ENCODE results near the gene SPDYE16.
A peak's percentile ranks its signal among the peaks of the same experiment; 100 is the strongest.
"Not testable (repeated sequence)": the region's sequence is repeated elsewhere in the genome, so short reads cannot be mapped to it uniquely, and the experiment has no call there.

Gene SPDYE16

DNA sequence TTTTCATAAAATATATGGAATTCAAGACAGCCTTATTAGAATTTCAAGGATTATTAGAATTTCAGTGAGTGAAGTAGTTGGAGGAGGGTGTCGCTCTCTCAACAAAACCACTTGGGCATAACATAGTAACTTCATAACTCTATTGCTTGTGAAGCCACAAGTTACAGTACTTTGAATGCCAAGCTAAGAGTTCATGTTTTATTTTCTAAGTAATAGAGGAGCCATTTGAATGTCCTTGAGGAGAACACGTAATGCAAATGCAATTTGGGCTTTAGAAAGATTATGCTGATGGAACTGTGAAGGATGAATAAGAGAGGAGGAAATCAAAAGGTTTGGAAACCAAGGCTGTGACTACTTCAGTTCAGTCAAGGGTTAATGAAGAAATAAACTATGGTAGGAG is 32.3 kb upstream of the SPDYE16 start:
- H3K27me3 ChIP-seq (ENCODE audit: control insufficient read depth in 2 of 2, insufficient read depth in 2 of 2, low read length in 2 of 2); H3K9me3 ChIP-seq (ENCODE audit: control insufficient read depth in 2 of 2, low read length in 2 of 2); H3K9ac ChIP-seq (ENCODE audit: low read depth in 1 of 2, low read length in 2 of 2); H3K4me1 ChIP-seq (ENCODE audit: control insufficient read depth in 2 of 2, insufficient read depth in 2 of 2, low read length in 2 of 2); H3K4me3 ChIP-seq (ENCODE audit: low read length in 2 of 2); H3K36me3 ChIP-seq (ENCODE audit: control insufficient read depth in 2 of 2, insufficient read depth in 2 of 2, low read length in 2 of 2); H3K27ac ChIP-seq (ENCODE audit: low read depth in 2 of 2, low read length in 2 of 2): not testable (repeated sequence)

DNA sequence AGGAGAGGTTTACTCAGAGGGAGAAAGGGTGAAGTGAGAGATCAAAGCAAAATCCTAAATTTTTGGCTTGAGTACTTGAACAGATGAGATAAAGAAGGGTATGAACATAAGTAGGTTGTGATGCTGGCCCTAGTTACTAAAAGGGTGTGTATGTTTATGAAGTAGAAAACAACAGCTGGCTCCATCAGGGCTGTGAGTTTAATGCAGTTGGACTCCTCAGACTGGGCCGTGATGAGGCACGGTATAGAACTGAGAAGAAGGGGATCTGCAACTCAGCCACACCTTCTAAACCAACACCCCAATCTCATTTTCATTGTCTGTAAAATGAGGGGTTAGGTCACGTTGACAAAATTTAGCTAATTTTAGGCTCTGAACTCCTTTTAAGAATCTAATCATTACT is 29.2 kb upstream of the SPDYE16 start:
- H3K27ac ChIP-seq (ENCODE audit: low read depth in 2 of 2, low read length in 2 of 2); H3K4me1 ChIP-seq (ENCODE audit: control insufficient read depth in 2 of 2, insufficient read depth in 2 of 2, low read length in 2 of 2); H3K9me3 ChIP-seq (ENCODE audit: control insufficient read depth in 2 of 2, low read length in 2 of 2); H3K9ac ChIP-seq (ENCODE audit: low read depth in 1 of 2, low read length in 2 of 2); H3K27me3 ChIP-seq (ENCODE audit: control insufficient read depth in 2 of 2, insufficient read depth in 2 of 2, low read length in 2 of 2); H3K36me3 ChIP-seq (ENCODE audit: control insufficient read depth in 2 of 2, insufficient read depth in 2 of 2, low read length in 2 of 2); H3K4me3 ChIP-seq (ENCODE audit: low read length in 2 of 2): not testable (repeated sequence)

DNA sequence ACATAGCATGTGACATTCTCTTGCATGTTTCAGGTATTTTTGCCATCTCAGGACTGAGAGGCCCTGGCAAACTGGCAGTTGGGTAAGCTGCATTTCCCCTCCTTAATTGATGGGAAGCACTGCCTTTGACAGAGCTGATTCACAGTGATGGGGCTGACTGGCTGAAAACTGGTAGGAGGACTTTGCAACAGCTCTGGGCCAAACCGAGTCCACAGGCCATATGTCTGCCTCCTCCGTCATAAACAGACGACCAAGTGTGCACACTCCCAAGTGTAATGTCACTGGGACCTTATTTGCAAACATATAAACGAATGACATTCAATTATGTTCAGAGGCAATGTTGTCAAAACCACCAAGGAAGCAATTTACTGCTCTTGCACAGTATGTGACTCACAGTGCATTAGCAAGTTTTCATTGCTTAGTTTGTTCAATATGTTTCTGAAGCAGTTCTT is 27.3 kb upstream of the SPDYE16 start:
- H3K36me3 ChIP-seq (ENCODE audit: control insufficient read depth in 2 of 2, insufficient read depth in 2 of 2, low read length in 2 of 2); H3K4me1 ChIP-seq (ENCODE audit: control insufficient read depth in 2 of 2, insufficient read depth in 2 of 2, low read length in 2 of 2); H3K9me3 ChIP-seq (ENCODE audit: control insufficient read depth in 2 of 2, low read length in 2 of 2); H3K27me3 ChIP-seq (ENCODE audit: control insufficient read depth in 2 of 2, insufficient read depth in 2 of 2, low read length in 2 of 2); H3K4me3 ChIP-seq (ENCODE audit: low read length in 2 of 2); H3K9ac ChIP-seq (ENCODE audit: low read depth in 1 of 2, low read length in 2 of 2): not testable (repeated sequence)
- H3K27ac ChIP-seq (ENCODE audit: low read depth in 2 of 2, low read length in 2 of 2): peak overlapping the region; percentile 11 to 32

DNA sequence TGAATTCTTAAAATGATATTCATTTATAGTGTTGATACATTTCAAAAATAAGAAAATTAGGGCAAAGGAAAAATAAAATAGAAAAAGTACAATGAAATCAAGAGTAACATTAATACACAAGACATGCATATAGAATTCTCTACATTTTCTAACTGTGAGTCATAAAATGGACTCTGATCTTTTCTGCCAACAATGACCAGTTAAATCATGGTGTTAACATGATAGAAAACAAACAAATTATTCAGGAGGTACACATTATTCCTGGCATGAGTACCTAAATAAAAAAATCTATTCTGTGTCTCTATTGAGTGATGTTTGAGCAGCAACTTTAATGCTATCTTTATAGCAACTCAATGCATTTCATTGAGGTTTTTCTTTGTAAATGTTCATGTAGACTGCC is 25.6 kb upstream of the SPDYE16 start:
- H3K4me1 ChIP-seq (ENCODE audit: control insufficient read depth in 2 of 2, insufficient read depth in 2 of 2, low read length in 2 of 2); H3K4me3 ChIP-seq (ENCODE audit: low read length in 2 of 2): not testable (repeated sequence)

DNA sequence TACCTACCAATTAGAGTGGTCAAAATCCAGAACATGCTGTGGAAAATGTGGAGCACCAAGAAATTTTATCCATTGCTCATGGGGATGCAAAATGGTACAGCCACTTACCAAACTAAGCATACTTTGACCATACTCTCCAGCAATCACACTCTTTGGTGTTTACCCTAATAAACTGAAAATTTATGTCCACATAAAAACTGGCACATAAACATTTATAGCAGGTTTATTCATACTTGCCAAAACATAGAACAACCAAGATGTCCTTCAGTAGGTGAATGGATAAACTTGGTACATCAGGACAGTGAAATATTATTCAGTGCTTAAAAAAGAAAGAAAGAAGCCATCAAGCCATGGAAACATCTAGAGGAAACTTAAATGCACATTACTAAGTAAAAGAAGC is 24.7 kb upstream of the SPDYE16 start:
- not testable (repeated sequence) for H3K9me3 ChIP-seq (ENCODE audit: control insufficient read depth in 2 of 2, low read length in 2 of 2); H3K9ac ChIP-seq (ENCODE audit: low read depth in 1 of 2, low read length in 2 of 2); H3K4me3 ChIP-seq (ENCODE audit: low read length in 2 of 2); H3K27me3 ChIP-seq (ENCODE audit: control insufficient read depth in 2 of 2, insufficient read depth in 2 of 2, low read length in 2 of 2); H3K4me1 ChIP-seq (ENCODE audit: control insufficient read depth in 2 of 2, insufficient read depth in 2 of 2, low read length in 2 of 2); H3K36me3 ChIP-seq (ENCODE audit: control insufficient read depth in 2 of 2, insufficient read depth in 2 of 2, low read length in 2 of 2); H3K27ac ChIP-seq (ENCODE audit: low read depth in 2 of 2, low read length in 2 of 2)

More for the DNA sequence above, 25.6 kb upstream of the SPDYE16 start:
- not testable (repeated sequence) for H3K36me3 ChIP-seq (ENCODE audit: control insufficient read depth in 2 of 2, insufficient read depth in 2 of 2, low read length in 2 of 2); H3K9ac ChIP-seq (ENCODE audit: low read depth in 1 of 2, low read length in 2 of 2); H3K27ac ChIP-seq (ENCODE audit: low read depth in 2 of 2, low read length in 2 of 2); H3K9me3 ChIP-seq (ENCODE audit: control insufficient read depth in 2 of 2, low read length in 2 of 2); H3K27me3 ChIP-seq (ENCODE audit: control insufficient read depth in 2 of 2, insufficient read depth in 2 of 2, low read length in 2 of 2)

DNA sequence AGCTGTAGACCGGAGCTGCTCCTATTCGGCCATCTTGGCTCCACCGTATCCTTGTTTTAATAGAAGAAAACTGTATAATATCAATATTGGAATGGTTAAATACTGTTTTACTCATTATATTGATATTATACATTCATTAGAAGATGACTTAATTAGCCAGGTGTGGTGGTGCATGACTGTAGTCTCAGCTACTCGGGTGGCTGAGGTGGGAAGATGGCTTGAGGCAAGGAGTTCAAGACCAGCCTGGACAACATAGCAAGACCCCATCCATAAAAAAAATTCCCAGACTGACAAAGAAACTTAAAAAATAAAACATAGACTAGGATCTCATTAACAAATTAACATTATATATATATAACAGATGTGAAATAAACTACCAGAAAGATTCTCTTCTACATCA is 24.2 kb upstream of the SPDYE16 start:
- H3K9me3 ChIP-seq (ENCODE audit: control insufficient read depth in 2 of 2, low read length in 2 of 2); H3K27me3 ChIP-seq (ENCODE audit: control insufficient read depth in 2 of 2, insufficient read depth in 2 of 2, low read length in 2 of 2); H3K9ac ChIP-seq (ENCODE audit: low read depth in 1 of 2, low read length in 2 of 2); H3K4me1 ChIP-seq (ENCODE audit: control insufficient read depth in 2 of 2, insufficient read depth in 2 of 2, low read length in 2 of 2); H3K36me3 ChIP-seq (ENCODE audit: control insufficient read depth in 2 of 2, insufficient read depth in 2 of 2, low read length in 2 of 2); H3K4me3 ChIP-seq (ENCODE audit: low read length in 2 of 2); H3K27ac ChIP-seq (ENCODE audit: low read depth in 2 of 2, low read length in 2 of 2): not testable (repeated sequence)

DNA sequence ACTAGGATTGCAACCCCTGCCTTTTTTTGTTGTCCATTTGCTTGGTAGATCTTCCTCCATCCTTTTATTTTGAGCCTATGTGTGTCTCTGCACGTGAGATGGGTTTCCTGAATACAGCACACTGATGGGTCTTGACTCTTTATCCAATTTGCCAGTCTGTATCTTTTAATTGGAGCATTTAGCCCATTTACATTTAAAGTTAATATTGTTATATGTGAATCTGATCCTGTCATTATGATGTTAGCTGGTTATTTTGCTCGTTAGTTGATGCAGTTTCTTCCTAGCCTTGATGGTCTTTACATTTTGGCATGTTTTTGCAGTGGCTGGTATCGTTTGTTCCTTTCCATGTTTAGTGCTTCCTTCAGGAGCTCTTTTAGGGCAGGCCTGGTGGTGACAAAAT is 21.9 kb upstream of the SPDYE16 start:
- not testable (repeated sequence) for H3K4me3 ChIP-seq (ENCODE audit: low read length in 2 of 2); H3K9ac ChIP-seq (ENCODE audit: low read depth in 1 of 2, low read length in 2 of 2); H3K27ac ChIP-seq (ENCODE audit: low read depth in 2 of 2, low read length in 2 of 2); H3K9me3 ChIP-seq (ENCODE audit: control insufficient read depth in 2 of 2, low read length in 2 of 2); H3K27me3 ChIP-seq (ENCODE audit: control insufficient read depth in 2 of 2, insufficient read depth in 2 of 2, low read length in 2 of 2); H3K36me3 ChIP-seq (ENCODE audit: control insufficient read depth in 2 of 2, insufficient read depth in 2 of 2, low read length in 2 of 2); H3K4me1 ChIP-seq (ENCODE audit: control insufficient read depth in 2 of 2, insufficient read depth in 2 of 2, low read length in 2 of 2)

DNA sequence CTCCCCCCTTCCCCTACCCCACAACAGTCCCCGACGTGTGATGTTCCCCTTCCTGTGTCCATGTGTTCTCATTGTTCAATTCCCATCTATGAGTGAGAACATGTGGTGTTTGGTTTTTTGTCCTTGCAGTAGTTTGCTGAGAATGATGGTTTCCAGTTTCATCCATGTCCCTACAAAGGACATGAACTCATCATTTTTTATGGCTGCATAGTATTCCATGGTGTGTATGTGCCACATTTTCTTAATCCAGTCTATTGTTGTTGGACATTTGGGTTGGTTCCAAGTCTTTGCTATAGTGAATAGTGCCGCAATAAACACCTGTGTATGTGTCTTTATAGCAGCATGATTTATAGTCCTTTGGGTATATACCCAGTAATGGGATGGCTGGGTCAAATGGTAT is 18.2 kb upstream of the SPDYE16 start:
- not testable (repeated sequence) for H3K27me3 ChIP-seq (ENCODE audit: control insufficient read depth in 2 of 2, insufficient read depth in 2 of 2, low read length in 2 of 2); H3K9me3 ChIP-seq (ENCODE audit: control insufficient read depth in 2 of 2, low read length in 2 of 2); H3K36me3 ChIP-seq (ENCODE audit: control insufficient read depth in 2 of 2, insufficient read depth in 2 of 2, low read length in 2 of 2); H3K4me3 ChIP-seq (ENCODE audit: low read length in 2 of 2); H3K9ac ChIP-seq (ENCODE audit: low read depth in 1 of 2, low read length in 2 of 2); H3K4me1 ChIP-seq (ENCODE audit: control insufficient read depth in 2 of 2, insufficient read depth in 2 of 2, low read length in 2 of 2); H3K27ac ChIP-seq (ENCODE audit: low read depth in 2 of 2, low read length in 2 of 2)

DNA sequence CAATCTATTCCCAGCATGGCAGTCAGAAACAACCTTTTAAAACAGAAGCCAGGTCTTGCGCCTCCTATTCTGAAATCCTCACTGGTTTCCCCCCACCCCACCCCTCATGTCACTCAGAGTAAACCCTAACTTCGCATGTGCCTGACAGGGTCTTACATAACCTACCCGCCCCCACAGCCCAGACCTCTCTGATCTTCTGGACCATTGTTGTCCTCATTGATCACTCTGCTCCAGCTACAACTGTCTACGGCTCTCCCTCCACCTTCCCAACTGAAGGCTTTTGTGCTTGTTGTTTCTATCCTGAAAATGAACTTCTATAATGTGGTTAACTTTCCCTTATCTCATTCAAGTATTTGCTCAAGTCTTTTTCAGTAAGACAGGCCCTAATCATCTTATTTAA is 17.1 kb upstream of the SPDYE16 start:
- H3K36me3 ChIP-seq (ENCODE audit: control insufficient read depth in 2 of 2, insufficient read depth in 2 of 2, low read length in 2 of 2); H3K27ac ChIP-seq (ENCODE audit: low read depth in 2 of 2, low read length in 2 of 2); H3K4me1 ChIP-seq (ENCODE audit: control insufficient read depth in 2 of 2, insufficient read depth in 2 of 2, low read length in 2 of 2); H3K27me3 ChIP-seq (ENCODE audit: control insufficient read depth in 2 of 2, insufficient read depth in 2 of 2, low read length in 2 of 2); H3K9ac ChIP-seq (ENCODE audit: low read depth in 1 of 2, low read length in 2 of 2); H3K9me3 ChIP-seq (ENCODE audit: control insufficient read depth in 2 of 2, low read length in 2 of 2); H3K4me3 ChIP-seq (ENCODE audit: low read length in 2 of 2): not testable (repeated sequence)

DNA sequence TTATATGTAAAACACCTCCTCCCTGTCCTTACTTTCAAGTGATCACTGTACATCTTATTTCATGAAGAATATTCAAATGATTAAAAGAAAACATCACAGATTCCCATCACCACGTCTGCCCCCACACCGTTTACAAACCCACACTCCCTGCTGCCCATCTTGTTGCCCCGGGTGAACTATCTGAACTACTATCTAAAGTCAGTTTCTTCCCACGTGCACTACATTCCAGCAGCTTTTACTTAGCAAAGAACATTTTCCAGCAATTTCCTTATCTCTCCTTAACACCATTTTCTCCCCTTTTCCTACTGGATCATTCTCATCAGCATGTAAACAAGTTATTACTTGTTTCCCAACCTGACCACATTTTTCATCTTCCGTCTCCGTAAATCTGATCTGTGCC is 16.6 kb upstream of the SPDYE16 start:
- not testable (repeated sequence) for H3K9ac ChIP-seq (ENCODE audit: low read depth in 1 of 2, low read length in 2 of 2)

DNA sequence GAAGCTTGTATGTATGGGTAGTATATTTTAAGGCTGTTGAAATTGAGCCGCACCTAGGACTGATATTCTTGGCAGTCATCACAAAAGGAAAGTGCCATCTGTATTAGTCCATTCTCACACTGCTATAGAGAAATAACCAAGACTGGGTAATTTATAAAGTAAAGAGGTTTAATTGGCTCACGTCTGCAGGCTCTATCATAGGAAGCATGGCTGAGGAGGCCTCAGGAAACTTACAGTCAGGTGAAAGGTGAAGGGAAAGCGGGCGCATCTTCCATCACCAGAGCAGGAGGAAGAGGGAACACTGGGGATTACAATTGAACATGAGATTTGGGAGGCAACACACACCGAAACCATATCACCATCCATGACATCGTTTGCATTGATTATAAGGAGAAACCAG is 8.9 kb upstream of the SPDYE16 start:
- H3K9me3 ChIP-seq (ENCODE audit: control insufficient read depth in 2 of 2, low read length in 2 of 2); H3K9ac ChIP-seq (ENCODE audit: low read depth in 1 of 2, low read length in 2 of 2); H3K4me3 ChIP-seq (ENCODE audit: low read length in 2 of 2); H3K4me1 ChIP-seq (ENCODE audit: control insufficient read depth in 2 of 2, insufficient read depth in 2 of 2, low read length in 2 of 2); H3K27me3 ChIP-seq (ENCODE audit: control insufficient read depth in 2 of 2, insufficient read depth in 2 of 2, low read length in 2 of 2); H3K27ac ChIP-seq (ENCODE audit: low read depth in 2 of 2, low read length in 2 of 2); H3K36me3 ChIP-seq (ENCODE audit: control insufficient read depth in 2 of 2, insufficient read depth in 2 of 2, low read length in 2 of 2): not testable (repeated sequence)

More for the DNA sequence above, 16.6 kb upstream of the SPDYE16 start:
- not testable (repeated sequence) for H3K4me3 ChIP-seq (ENCODE audit: low read length in 2 of 2); H3K36me3 ChIP-seq (ENCODE audit: control insufficient read depth in 2 of 2, insufficient read depth in 2 of 2, low read length in 2 of 2); H3K27ac ChIP-seq (ENCODE audit: low read depth in 2 of 2, low read length in 2 of 2); H3K4me1 ChIP-seq (ENCODE audit: control insufficient read depth in 2 of 2, insufficient read depth in 2 of 2, low read length in 2 of 2); H3K27me3 ChIP-seq (ENCODE audit: control insufficient read depth in 2 of 2, insufficient read depth in 2 of 2, low read length in 2 of 2); H3K9me3 ChIP-seq (ENCODE audit: control insufficient read depth in 2 of 2, low read length in 2 of 2)

Measured in mucosa of rectum (tissue), 2 donors.